ENCODE data around the gene DERL3. TPM values are rescaled to one million over a fixed set of nuclear protein-coding genes. Genes with fewer than 3 reads are reported as not detected.
A peak's percentile ranks its signal among the peaks of the same experiment; 100 is the strongest.

The DERL3 gene
- total and polyA plus RNA-seq, 2 of the 13 experiments (the other 11 are each of a cell fraction or from before 2014, with no cell fraction given): not detected

- TF ChIP-seq ZNF562 (CRISPR knock-in tag; IDR thresholded peaks at IDR 0.05; ENCODE audit: borderline replicate concordance) (no peak), TEAD2 (CRISPR knock-in tag; IDR thresholded peaks at IDR 0.05) (no peak), ZBTB44 (CRISPR knock-in tag; IDR thresholded peaks at IDR 0.05) (no peak), ZNF616 (CRISPR knock-in tag; IDR thresholded peaks at IDR 0.05; ENCODE audit: low read depth) (no peak; the same call in 1 of the 2 replicates), ZNF335 (CRISPR knock-in tag; IDR thresholded peaks at IDR 0.05) (peak; percentile 38; the same call in 1 of the 2 replicates), ZEB1 (IDR thresholded peaks at IDR 0.05; ENCODE audit: insufficient replicate concordance, low read depth) (no peak), NFE2 (CRISPR knock-in tag; IDR thresholded peaks at IDR 0.05) (no peak), IRX3 (CRISPR knock-in tag; IDR thresholded peaks at IDR 0.05; ENCODE audit: borderline replicate concordance, low read depth) (no peak), HOXA3 (CRISPR knock-in tag; IDR thresholded peaks at IDR 0.05) (0 out of 2 replicates have a peak, but pooled peaks have one; percentile 8), CENPX (CRISPR knock-in tag; IDR thresholded peaks at IDR 0.05) (no peak), ZBTB3 (CRISPR knock-in tag; IDR thresholded peaks at IDR 0.05; ENCODE audit: borderline replicate concordance, low read depth) (0 out of 2 replicates have a peak, but pooled peaks have one; percentile 43), ZNF251 (CRISPR knock-in tag; IDR thresholded peaks at IDR 0.05) (no peak), ASH2L (IDR thresholded peaks at IDR 0.05; ENCODE audit: insufficient read length, low read depth, low read length) (peak; percentile 92), ZNF235 (CRISPR knock-in tag; IDR thresholded peaks at IDR 0.05; ENCODE audit: borderline replicate concordance) (0 out of 2 replicates have a peak, but pooled peaks have one; percentile 66), ZNF224 (CRISPR knock-in tag; IDR thresholded peaks at IDR 0.05) (peak; percentile 68; the same call in 1 of the 2 replicates), ZNF280B (CRISPR knock-in tag; IDR thresholded peaks at IDR 0.05; ENCODE audit: borderline replicate concordance) (no peak), RFXAP (CRISPR knock-in tag; IDR thresholded peaks at IDR 0.05; ENCODE audit: borderline replicate concordance) (peak; percentile 42; the same call in 1 of the 2 replicates), POLR2AphosphoS2 (IDR thresholded peaks at IDR 0.05; ENCODE audit: low read depth, low read length) (no peak), ATAD3A (CRISPR knock-in tag; IDR thresholded peaks at IDR 0.05) (no peak), KAT2B (IDR thresholded peaks at IDR 0.05; ENCODE audit: borderline replicate concordance, low read depth, low read length) (0 out of 2 replicates have a peak, but pooled peaks have one; percentile 5), ZIK1 (CRISPR knock-in tag; IDR thresholded peaks at IDR 0.05; ENCODE audit: borderline replicate concordance, low read depth) (no peak), ZNF776 (CRISPR knock-in tag; IDR thresholded peaks at IDR 0.05) (0 out of 2 replicates have a peak, but pooled peaks have one; percentile 65), STAG1 (CRISPR knock-in tag; IDR thresholded peaks at IDR 0.05) (no peak), ZNF276 (CRISPR knock-in tag; IDR thresholded peaks at IDR 0.05; ENCODE audit: low read depth) (no peak)
These were observed 51.8 kb downstream of the DERL3 start, which contains the start of gene SMARCB1 (continued) for GRCh38 chr22:23786752-23787599.
